Liver (tissue), 9 donors: ENCODE results near the gene MRPL55. TPM values are rescaled to one million over a fixed set of nuclear protein-coding genes. Genes with fewer than 3 reads are reported as not detected.

Experiments used
- DNase-seq: peaks from one replicate; pipeline ENCODE4 v3.0.0-alpha.2; 2017; ENCODE audit warnings: low spot score
- H3K27ac ChIP-seq, 2 donors: one replicate each; pipeline ENCODE4 v1.7.0; 2013; ENCODE audit warnings: inconsistent platforms in 2 of 2, low read length in 2 of 2, control low read depth in 1 of 2, low read depth in 1 of 2, mild to moderate bottlenecking in 1 of 2
- H3K27me3 ChIP-seq, 4 donors: one replicate each; pipeline versions ENCODE4 v1.6.1 to v1.7.0; 2013; ENCODE audit warnings: low read length in 3 of 4, inconsistent platforms in 1 of 4, mild to moderate bottlenecking in 1 of 4, moderate library complexity in 1 of 4; ENCODE audit not compliant: control insufficient read depth in 4 of 4, insufficient read depth in 4 of 4
- H3K36me3 ChIP-seq, 4 donors: one replicate each; pipeline versions ENCODE4 v1.6.1 to v1.7.0; 2013; ENCODE audit warnings: low read length in 3 of 4, mild to moderate bottlenecking in 3 of 4, low read depth in 1 of 4, moderate library complexity in 1 of 4; ENCODE audit not compliant: control insufficient read depth in 4 of 4, insufficient read depth in 3 of 4
- H3K4me1 ChIP-seq, 4 donors: one replicate each; pipeline versions ENCODE4 v1.6.1 to v1.7.0; 2013; ENCODE audit warnings: low read length in 3 of 4, mild to moderate bottlenecking in 3 of 4, moderate library complexity in 1 of 4; ENCODE audit not compliant: control insufficient read depth in 4 of 4, insufficient read depth in 4 of 4
- H3K4me3 ChIP-seq, 3 donors: one replicate each; pipeline versions ENCODE4 v1.6.1 to v1.7.0; 2013; ENCODE audit warnings: low read length in 3 of 3, control low read depth in 1 of 3, low read depth in 1 of 3, mild to moderate bottlenecking in 1 of 3
- H3K9ac ChIP-seq, 2 donors: one replicate each; pipeline ENCODE4 v1.7.0; 2013; ENCODE audit warnings: low read length in 2 of 2, mild to moderate bottlenecking in 2 of 2, moderate library complexity in 2 of 2, control low read depth in 1 of 2, low read depth in 1 of 2
- H3K9me3 ChIP-seq, 4 donors: one replicate each; pipeline versions ENCODE4 v1.6.1 to v1.7.0; 2013; ENCODE audit warnings: low read length in 3 of 4; ENCODE audit not compliant: control insufficient read depth in 4 of 4
- EGR1 ChIP-seq, 2 donors: IDR thresholded peaks; 2 replicates each; pipeline ENCODE4 v1.6.1; 2016 to 2018; ENCODE audit warnings: antibody characterized with exemption in 2 of 2, low read depth in 2 of 2
- FOXA1 ChIP-seq: IDR thresholded peaks from 2 replicates; pipeline ENCODE4 v1.6.1; 2016; ENCODE audit warnings: antibody characterized with exemption
- FOXA2 ChIP-seq: IDR thresholded peaks from 2 replicates; pipeline ENCODE4 v1.6.1; 2016; ENCODE audit warnings: antibody characterized with exemption
- GABPA ChIP-seq, 2 donors: IDR thresholded peaks in 1 of 2; conservative IDR thresholded peaks in 1 of 2; 2 replicates each; pipeline ENCODE4 v1.6.1; 2016; ENCODE audit warnings: antibody characterized with exemption in 2 of 2, mild to moderate bottlenecking in 1 of 2, moderate library complexity in 1 of 2
- HNF4A ChIP-seq, 2 donors: conservative IDR thresholded peaks; 2 replicates each; pipeline ENCODE4 v1.6.1; 2016; ENCODE audit warnings: antibody characterized with exemption in 2 of 2, mild to moderate bottlenecking in 2 of 2
- HNF4G ChIP-seq: IDR thresholded peaks from 2 replicates; pipeline ENCODE4 v1.6.1; 2016; ENCODE audit warnings: antibody characterized with exemption
- JUND ChIP-seq, 2 donors: IDR thresholded peaks; 2 replicates each; pipeline ENCODE4 v1.6.1; 2016; ENCODE audit warnings: antibody characterized with exemption in 2 of 2
- NR2F2 ChIP-seq: IDR thresholded peaks from 2 replicates; pipeline ENCODE4 v1.6.1; 2016; ENCODE audit warnings: antibody characterized with exemption
- RAD21 ChIP-seq, 2 donors: IDR thresholded peaks; 2 replicates each; pipeline ENCODE4 v1.6.1; 2016; ENCODE audit warnings: antibody characterized with exemption in 2 of 2, mild to moderate bottlenecking in 2 of 2
- RXRA ChIP-seq, 2 donors: IDR thresholded peaks; 2 replicates each; pipeline ENCODE4 v1.6.1; 2017 to 2018; ENCODE audit warnings: antibody characterized with exemption in 2 of 2, mild to moderate bottlenecking in 1 of 2
- SP1 ChIP-seq: IDR thresholded peaks from 2 replicates; pipeline ENCODE4 v1.6.1; 2018; ENCODE audit warnings: antibody characterized with exemption, mild to moderate bottlenecking
- TAF1 ChIP-seq: conservative IDR thresholded peaks from 2 replicates; pipeline ENCODE4 v1.6.1; 2016; ENCODE audit warnings: antibody characterized with exemption, mild to moderate bottlenecking
- YY1 ChIP-seq: IDR thresholded peaks from 2 replicates; pipeline ENCODE4 v1.6.1; 2016; ENCODE audit warnings: antibody characterized with exemption, mild to moderate bottlenecking
- WGBS: extraction: QIAGEN DNeasy Blood & Tissue Kit; methylation state at CpG from one replicate; pipeline ENCODE4 v1.1.7; 2013; 5-methylcytosine and 5-hydroxymethylcytosine counted together
- polyA plus RNA-seq, 2 donors: library from polyadenylated mRNA; stranded (reverse) in 1 of 2; unstranded in 1 of 2; fragments of 200-250 nt in 1 of 2; fragments of >200 nt in 1 of 2; fragmentation: Nextera tagmentation in 1 of 2; extraction: Ambion mirVana in 1 of 2; gene quantifications; one replicate each; pipeline versions ENCODE4 v1.2.1 to v1.2.3, GENCODE V29; 2013 to 2015
- total RNA-seq, 2 donors: library from RNA; depleted of rRNA; stranded (reverse); fragments of >200 nt; gene quantifications; one replicate each; pipeline ENCODE4 v1.2.3, GENCODE V29; 2014
- TF ChIP-seq, protein P1 (sequence below): IDR thresholded peaks from 2 replicates; pipeline ENCODE4 v1.6.1; 2016; ENCODE audit warnings: antibody characterized with exemption, mild to moderate bottlenecking
- TF ChIP-seq, protein P2 (sequence below): fragments of 150-350 bp; IDR thresholded peaks from 2 replicates; pipeline ENCODE4 v1.5.1; 2017; ENCODE audit warnings: improper control_type of control experiment, low read depth, low read length; ENCODE audit not compliant: missing input control
- TF ChIP-seq, protein P3 (sequence below): IDR thresholded peaks from 2 replicates; pipeline ENCODE4 v1.6.1; 2016; ENCODE audit warnings: antibody characterized with exemption
- TF ChIP-seq, protein P4 (sequence below): IDR thresholded peaks from 2 replicates; pipeline ENCODE4 v1.6.1; 2016; ENCODE audit warnings: antibody characterized with exemption
- TF ChIP-seq, protein P5 (sequence below): IDR thresholded peaks from 2 replicates; pipeline ENCODE4 v1.6.1; 2016; ENCODE audit warnings: antibody characterized with exemption
- donor health status: healthy.
- donor health status: healthy.
- donor health status: healthy.
- donor health status: healthy.
- donor health status: healthy.

MRPL55 gene
- total and polyA plus RNA-seq, 4 donors = 38.9 to 119 (median 62.0) TPM

DNA sequence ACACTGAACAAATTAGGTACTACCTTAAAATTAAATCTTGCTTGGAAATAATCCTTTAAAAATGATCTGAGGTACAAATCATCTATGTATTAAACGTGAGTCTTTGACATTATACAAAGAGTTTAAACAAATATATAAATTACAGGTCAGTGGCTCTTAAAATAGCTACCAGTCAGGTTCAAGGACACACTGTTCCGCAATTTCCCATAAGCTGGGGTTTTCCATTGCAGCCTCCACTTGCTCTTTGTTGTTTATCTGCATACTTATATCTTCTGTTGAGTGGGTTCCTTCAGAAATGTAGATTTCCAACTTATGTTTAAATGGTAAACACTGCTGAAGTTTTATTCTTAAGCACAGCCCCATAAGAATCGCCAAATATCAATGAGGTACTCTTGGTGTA is 5.7 kb upstream of the MRPL55 start:
- no peaks in the 10 kb centered on the region for H3K9me3 ChIP-seq
- WGBS = 66% methylated on average over 3 of the region's 3 CpGs
- no peaks in the 10 kb centered on the region for H3K27me3 ChIP-seq
- no peak overlapping the region for H3K9ac ChIP-seq
- DNase-seq = no peak
- H3K4me1 ChIP-seq = peaks cover 2 to 5% (median 3%) of the 10 kb centered on the region in 4 donors
- H3K36me3 ChIP-seq = no peaks in the 10 kb centered on the region
- no peak overlapping the region for H3K27ac ChIP-seq
- TF ChIP-seq, protein P1, sequence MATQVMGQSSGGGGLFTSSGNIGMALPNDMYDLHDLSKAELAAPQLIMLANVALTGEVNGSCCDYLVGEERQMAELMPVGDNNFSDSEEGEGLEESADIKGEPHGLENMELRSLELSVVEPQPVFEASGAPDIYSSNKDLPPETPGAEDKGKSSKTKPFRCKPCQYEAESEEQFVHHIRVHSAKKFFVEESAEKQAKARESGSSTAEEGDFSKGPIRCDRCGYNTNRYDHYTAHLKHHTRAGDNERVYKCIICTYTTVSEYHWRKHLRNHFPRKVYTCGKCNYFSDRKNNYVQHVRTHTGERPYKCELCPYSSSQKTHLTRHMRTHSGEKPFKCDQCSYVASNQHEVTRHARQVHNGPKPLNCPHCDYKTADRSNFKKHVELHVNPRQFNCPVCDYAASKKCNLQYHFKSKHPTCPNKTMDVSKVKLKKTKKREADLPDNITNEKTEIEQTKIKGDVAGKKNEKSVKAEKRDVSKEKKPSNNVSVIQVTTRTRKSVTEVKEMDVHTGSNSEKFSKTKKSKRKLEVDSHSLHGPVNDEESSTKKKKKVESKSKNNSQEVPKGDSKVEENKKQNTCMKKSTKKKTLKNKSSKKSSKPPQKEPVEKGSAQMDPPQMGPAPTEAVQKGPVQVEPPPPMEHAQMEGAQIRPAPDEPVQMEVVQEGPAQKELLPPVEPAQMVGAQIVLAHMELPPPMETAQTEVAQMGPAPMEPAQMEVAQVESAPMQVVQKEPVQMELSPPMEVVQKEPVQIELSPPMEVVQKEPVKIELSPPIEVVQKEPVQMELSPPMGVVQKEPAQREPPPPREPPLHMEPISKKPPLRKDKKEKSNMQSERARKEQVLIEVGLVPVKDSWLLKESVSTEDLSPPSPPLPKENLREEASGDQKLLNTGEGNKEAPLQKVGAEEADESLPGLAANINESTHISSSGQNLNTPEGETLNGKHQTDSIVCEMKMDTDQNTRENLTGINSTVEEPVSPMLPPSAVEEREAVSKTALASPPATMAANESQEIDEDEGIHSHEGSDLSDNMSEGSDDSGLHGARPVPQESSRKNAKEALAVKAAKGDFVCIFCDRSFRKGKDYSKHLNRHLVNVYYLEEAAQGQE = no peak
- TF ChIP-seq EGR1 (IDR thresholded peaks at IDR 0.05; ENCODE audit: low read depth in 2 of 2) = no peak
- no peak for TF ChIP-seq SP1
- TF ChIP-seq FOXA2 = no peak
- TF ChIP-seq, protein P2, sequence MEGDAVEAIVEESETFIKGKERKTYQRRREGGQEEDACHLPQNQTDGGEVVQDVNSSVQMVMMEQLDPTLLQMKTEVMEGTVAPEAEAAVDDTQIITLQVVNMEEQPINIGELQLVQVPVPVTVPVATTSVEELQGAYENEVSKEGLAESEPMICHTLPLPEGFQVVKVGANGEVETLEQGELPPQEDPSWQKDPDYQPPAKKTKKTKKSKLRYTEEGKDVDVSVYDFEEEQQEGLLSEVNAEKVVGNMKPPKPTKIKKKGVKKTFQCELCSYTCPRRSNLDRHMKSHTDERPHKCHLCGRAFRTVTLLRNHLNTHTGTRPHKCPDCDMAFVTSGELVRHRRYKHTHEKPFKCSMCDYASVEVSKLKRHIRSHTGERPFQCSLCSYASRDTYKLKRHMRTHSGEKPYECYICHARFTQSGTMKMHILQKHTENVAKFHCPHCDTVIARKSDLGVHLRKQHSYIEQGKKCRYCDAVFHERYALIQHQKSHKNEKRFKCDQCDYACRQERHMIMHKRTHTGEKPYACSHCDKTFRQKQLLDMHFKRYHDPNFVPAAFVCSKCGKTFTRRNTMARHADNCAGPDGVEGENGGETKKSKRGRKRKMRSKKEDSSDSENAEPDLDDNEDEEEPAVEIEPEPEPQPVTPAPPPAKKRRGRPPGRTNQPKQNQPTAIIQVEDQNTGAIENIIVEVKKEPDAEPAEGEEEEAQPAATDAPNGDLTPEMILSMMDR = no peak
- TF ChIP-seq NR2F2 = no peak
- no peak for TF ChIP-seq RAD21 (IDR thresholded peaks at IDR 0.05)
- TF ChIP-seq HNF4A (conservative IDR thresholded peaks at IDR 0.05) = no peak
- no peak for TF ChIP-seq JUND (IDR thresholded peaks at IDR 0.05)
- TF ChIP-seq HNF4G = no peak
- no peak for TF ChIP-seq GABPA (IDR thresholded peaks at IDR 0.05 in 1 of 2, conservative IDR thresholded peaks at IDR 0.05 in 1 of 2)
- TF ChIP-seq FOXA1 = no peak
- TF ChIP-seq, protein P3, sequence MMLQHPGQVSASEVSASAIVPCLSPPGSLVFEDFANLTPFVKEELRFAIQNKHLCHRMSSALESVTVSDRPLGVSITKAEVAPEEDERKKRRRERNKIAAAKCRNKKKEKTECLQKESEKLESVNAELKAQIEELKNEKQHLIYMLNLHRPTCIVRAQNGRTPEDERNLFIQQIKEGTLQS = no peak
- no peak for TF ChIP-seq RXRA (IDR thresholded peaks at IDR 0.05)
- TF ChIP-seq, protein P4, sequence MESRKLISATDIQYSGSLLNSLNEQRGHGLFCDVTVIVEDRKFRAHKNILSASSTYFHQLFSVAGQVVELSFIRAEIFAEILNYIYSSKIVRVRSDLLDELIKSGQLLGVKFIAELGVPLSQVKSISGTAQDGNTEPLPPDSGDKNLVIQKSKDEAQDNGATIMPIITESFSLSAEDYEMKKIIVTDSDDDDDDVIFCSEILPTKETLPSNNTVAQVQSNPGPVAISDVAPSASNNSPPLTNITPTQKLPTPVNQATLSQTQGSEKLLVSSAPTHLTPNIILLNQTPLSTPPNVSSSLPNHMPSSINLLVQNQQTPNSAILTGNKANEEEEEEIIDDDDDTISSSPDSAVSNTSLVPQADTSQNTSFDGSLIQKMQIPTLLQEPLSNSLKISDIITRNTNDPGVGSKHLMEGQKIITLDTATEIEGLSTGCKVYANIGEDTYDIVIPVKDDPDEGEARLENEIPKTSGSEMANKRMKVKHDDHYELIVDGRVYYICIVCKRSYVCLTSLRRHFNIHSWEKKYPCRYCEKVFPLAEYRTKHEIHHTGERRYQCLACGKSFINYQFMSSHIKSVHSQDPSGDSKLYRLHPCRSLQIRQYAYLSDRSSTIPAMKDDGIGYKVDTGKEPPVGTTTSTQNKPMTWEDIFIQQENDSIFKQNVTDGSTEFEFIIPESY = no peak
- no peak for TF ChIP-seq YY1
- no peak for TF ChIP-seq TAF1
- TF ChIP-seq, protein P5, sequence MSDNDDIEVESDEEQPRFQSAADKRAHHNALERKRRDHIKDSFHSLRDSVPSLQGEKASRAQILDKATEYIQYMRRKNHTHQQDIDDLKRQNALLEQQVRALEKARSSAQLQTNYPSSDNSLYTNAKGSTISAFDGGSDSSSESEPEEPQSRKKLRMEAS = no peak
- H3K4me3 ChIP-seq = no peak overlapping the region
